DND-41 (cell line): ENCODE data around the gene PPP1R36.
"Not testable (repeated sequence)": the region's sequence is repeated elsewhere in the genome, so short reads cannot be mapped to it uniquely, and the experiment has no call there.

Experiments used
- ATAC-seq: fragments of 200-7000 bp; cut with Tn5 transposase; 3 replicates; pipeline ENCODE4 v1.9.1; 2021; ENCODE audit warnings: low read depth; ENCODE audit not compliant: insufficient read depth
- DNase-seq: peaks from one replicate; pipeline ENCODE4 v3.0.0-alpha.2; 2020
- H2AFZ ChIP-seq: 2 replicates; pipeline ENCODE4 v1.6.0; 2012; ENCODE audit warnings: low read depth, low read length
- H3K27ac ChIP-seq: 2 replicates; pipeline ENCODE4 v1.5.1; 2012; ENCODE audit warnings: low read length, inconsistent platforms
- H3K27me3 ChIP-seq: fragments of 200-600 bp; sonication (generic); 2 replicates; pipeline ENCODE4 v1.6.0; 2012; ENCODE audit warnings: low read length, mild to moderate bottlenecking, inconsistent platforms; ENCODE audit not compliant: insufficient read depth, poor library complexity
- H3K36me3 ChIP-seq: 2 replicates; pipeline ENCODE4 v1.5.1; 2012; ENCODE audit warnings: low read length, inconsistent platforms; ENCODE audit not compliant: insufficient read depth
- H3K4me1 ChIP-seq: 2 replicates; pipeline ENCODE4 v1.5.1; 2012; ENCODE audit warnings: mild to moderate bottlenecking, low read length; ENCODE audit not compliant: insufficient read depth
- H3K4me2 ChIP-seq: 2 replicates; pipeline ENCODE4 v1.6.0; 2012; ENCODE audit warnings: mild to moderate bottlenecking, moderate library complexity, low read length, inconsistent platforms; ENCODE audit not compliant: insufficient read depth
- H3K4me3 ChIP-seq, 2 experiments: fragments of 200-600 bp in 1 of 2; shearing (Covaris generic) in 1 of 2; 2 replicates each; pipeline ENCODE4 v1.5.1; 2012 to 2016; ENCODE audit warnings: inconsistent platforms in 2 of 2, low read length in 2 of 2, mild to moderate bottlenecking in 2 of 2, low read depth in 1 of 2, moderate library complexity in 1 of 2
- H3K79me2 ChIP-seq: 2 replicates; pipeline ENCODE4 v1.6.0; 2012; ENCODE audit warnings: low read length, inconsistent platforms; ENCODE audit not compliant: insufficient read depth
- H3K9ac ChIP-seq: 2 replicates; pipeline ENCODE4 v1.6.0; 2012; ENCODE audit warnings: low read depth, mild to moderate bottlenecking, inconsistent platforms, low read length, moderate library complexity
- H3K9me3 ChIP-seq: 2 replicates; pipeline ENCODE4 v1.5.1; 2012; ENCODE audit warnings: low read length, moderate library complexity, mild to moderate bottlenecking, inconsistent platforms; ENCODE audit not compliant: insufficient read depth, severe bottlenecking
- H4K20me1 ChIP-seq: 2 replicates; pipeline ENCODE4 v1.6.0; 2012; ENCODE audit warnings: low read length; ENCODE audit not compliant: insufficient read depth
- CTCF ChIP-seq: IDR thresholded peaks from 2 replicates; pipeline ENCODE4 v1.5.1; 2012; ENCODE audit warnings: borderline replicate concordance, low read length, moderate library complexity, mild to moderate bottlenecking; ENCODE audit not compliant: poor library complexity, severe bottlenecking; ENCODE audit errors: extremely low read depth
- EZH2 ChIP-seq: IDR thresholded peaks from 3 replicates; pipeline ENCODE4 v1.6.1; 2012; ENCODE audit warnings: borderline replicate concordance, low read depth, mild to moderate bottlenecking, moderate library complexity, low read length, inconsistent platforms; ENCODE audit not compliant: severe bottlenecking

The PPP1R36 gene

DNA sequence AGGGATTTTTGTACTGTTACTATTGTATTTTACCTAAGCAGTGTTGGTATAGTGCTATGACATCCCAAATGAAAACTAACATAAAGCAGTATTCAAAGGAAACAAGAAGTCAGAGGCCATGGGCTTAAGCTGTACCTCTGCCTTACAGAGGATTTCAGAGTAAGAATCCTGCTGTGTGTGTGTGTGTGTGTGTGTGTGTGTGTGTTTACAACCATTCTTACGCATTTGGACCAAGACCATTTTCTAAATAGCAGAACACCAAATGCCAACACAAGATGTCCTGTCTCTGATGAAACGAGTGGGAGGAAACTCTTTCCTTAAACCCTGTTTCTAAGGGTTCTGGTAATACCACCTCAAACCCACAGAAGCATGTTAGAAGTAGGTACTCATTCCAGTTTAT is 64.4 kb downstream of the PPP1R36 start:
- Histone ChIP-seq H3K4me2 (no peak overlapping the region), H3K27ac (no peak overlapping the region), H3K36me3 (no peaks in the 10 kb centered on the region), H3K27me3 (peaks cover 5% of the 10 kb centered on the region), H3K9ac (no peak overlapping the region), H2AFZ (no peak overlapping the region; the same call in 1 of the 2 replicates), H4K20me1 (no peaks in the 10 kb centered on the region), H3K9me3 (no peaks in the 10 kb centered on the region), H3K4me3 (no peak overlapping the region), H3K4me1 (no peaks in the 10 kb centered on the region), H3K79me2 (no peaks in the 10 kb centered on the region)
- TF ChIP-seq EZH2 (no peak), CTCF (no peak)
- DNase-seq (no peak), ATAC-seq (no peak)

- H2AFZ ChIP-seq, result no peak overlapping the region
- no peak overlapping the region for H3K27ac ChIP-seq
- ATAC-seq, result no peak
These were observed 65.1 kb downstream of the PPP1R36 start for GRCh38 chr14:64614805-64615391.

GRCh38 chr14:64617872-64618408 is 68.2 kb downstream of the PPP1R36 start:
- H3K79me2 ChIP-seq, H3K4me3 ChIP-seq, H3K4me2 ChIP-seq, H2AFZ ChIP-seq, H3K4me1 ChIP-seq, H4K20me1 ChIP-seq, H3K9ac ChIP-seq, H3K27me3 ChIP-seq, H3K36me3 ChIP-seq, H3K9me3 ChIP-seq, H3K27ac ChIP-seq, DNase-seq, ATAC-seq: not testable (repeated sequence)

More at GRCh38 chr14:64614805-64615391, 65.1 kb downstream of the PPP1R36 start:
- H3K4me2 ChIP-seq, result no peak overlapping the region
- no peaks in the 10 kb centered on the region for H3K4me1 ChIP-seq
- no peaks in the 10 kb centered on the region for H4K20me1 ChIP-seq
- no peaks in the 10 kb centered on the region for H3K36me3 ChIP-seq
- H3K79me2 ChIP-seq, result no peaks in the 10 kb centered on the region
- no peaks in the 10 kb centered on the region for H3K9me3 ChIP-seq
- no peak overlapping the region for H3K4me3 ChIP-seq
- no peak overlapping the region for H3K9ac ChIP-seq
- TF ChIP-seq CTCF (no peak), EZH2 (no peak)
- DNase-seq, result no peak
- peaks cover 5% of the 10 kb centered on the region for H3K27me3 ChIP-seq

- Histone ChIP-seq H3K27me3 (no peaks in the 10 kb centered on the region), H3K27ac (no peak overlapping the region), H3K9ac (no peak overlapping the region), H3K9me3 (no peaks in the 10 kb centered on the region), H3K4me1 (no peaks in the 10 kb centered on the region), H3K79me2 (no peaks in the 10 kb centered on the region), H4K20me1 (no peaks in the 10 kb centered on the region), H3K4me2 (no peak overlapping the region), H3K36me3 (no peaks in the 10 kb centered on the region), H3K4me3 (no peak overlapping the region), H2AFZ (no peak overlapping the region)
- ATAC-seq (no peak), DNase-seq (no peak)
- TF ChIP-seq EZH2 (no peak), CTCF (no peak)
These were observed 71.1 kb downstream of the PPP1R36 start for GRCh38 chr14:64620910-64621309.
